Activated CD8-positive, alpha-beta T cell treated with anti-CD3 and anti-CD28 coated beads for 36 hours (primary cell): ENCODE results near the gene ARHGAP30. TPM values are rescaled to one million over a fixed set of nuclear protein-coding genes. Genes with fewer than 3 reads are reported as not detected.
A peak's percentile ranks its signal among the peaks of the same experiment; 100 is the strongest.

Experiments used
- ATAC-seq: fragments of 200-7000 bp; cut with Tn5 transposase; one replicate; pipeline ENCODE4 v1.10.0; 2021; ENCODE audit warnings: mild to moderate bottlenecking, moderate library complexity
- CTCF ChIA-PET: fragments of 350-600 bp; sonication (Branson Sonifier 250); formaldehyde crosslinking; loops from one replicate; lab custom pipeline; 2021; ENCODE audit warnings: antibody characterized with exemption; lab: Charles Lee
- POLR2A ChIA-PET: fragments of 350-600 bp; sonication (Branson Sonifier 250); formaldehyde crosslinking; loops from one replicate; lab custom pipeline; 2021; ENCODE audit warnings: antibody characterized with exemption; lab: Charles Lee
- DNase-seq: peaks from one replicate; pipeline ENCODE4 v3.0.0-alpha.2; 2020
- H3K27ac Mint-ChIP-seq: one replicate; pipeline ENCODE4 v1.8.0; 2021; ENCODE audit warnings: mild to moderate bottlenecking, mixed read lengths
- H3K27me3 Mint-ChIP-seq: one replicate; pipeline ENCODE4 v1.8.0; 2021; ENCODE audit warnings: mixed read lengths
- H3K36me3 Mint-ChIP-seq: one replicate; pipeline ENCODE4 v1.8.0; 2021; ENCODE audit warnings: low read depth, mixed read lengths
- H3K4me1 Mint-ChIP-seq: one replicate; pipeline ENCODE4 v1.8.0; 2021; ENCODE audit warnings: low read depth, mixed read lengths
- H3K4me3 Mint-ChIP-seq: one replicate; pipeline ENCODE4 v1.8.0; 2021; ENCODE audit warnings: mild to moderate bottlenecking, moderate library complexity, mixed read lengths
- H3K9me3 Mint-ChIP-seq: one replicate; pipeline ENCODE4 v1.8.0; 2021; ENCODE audit warnings: mixed read lengths
- CTCF ChIP-seq: fragments of 200-600 bp; IDR thresholded peaks from one replicate; pipeline ENCODE4 v1.8.0; 2022; ENCODE audit warnings: antibody characterized with exemption, mild to moderate bottlenecking
- intact Hi-C: fragments of 100-400 bp; cut with micrococcal nuclease; formaldehyde crosslinking; loops from one replicate; pipeline ENCODE4 v1.10.0; 2022
- total RNA-seq, 2 experiments: library from RNA; stranded (reverse); gene quantifications; one replicate each; pipeline ENCODE4 v1.2.3, GENCODE V29; 2021

Gene ARHGAP30
- total RNA-seq, 2 experiments from 2014 or later, result 174 to 175 TPM

- H3K4me3 Mint-ChIP-seq, result no peak overlapping the region
- peaks cover 67% of the 10 kb centered on the region for H3K4me1 Mint-ChIP-seq
- no peak for TF ChIP-seq CTCF
- ChIA-PET CTCF (interaction anchor here (1.5 to 9.4 kb wide), 10 partner anchors 9 to 106 kb away, joined by 3 to 200 read pairs (median 32); partner anchors contain the start of genes ARHGAP30, NIT1, PFDN2 and TSTD1), POLR2A (interaction anchor here (4.5 to 8.2 kb wide), 2 partner anchors 26 to 49 kb away, joined by 32 to 57 read pairs; partner anchors contain the start of genes ARHGAP30 and USF1)
- peaks cover 13% of the 10 kb centered on the region for H3K36me3 Mint-ChIP-seq
- H3K27ac Mint-ChIP-seq, result no peak overlapping the region
- H3K9me3 Mint-ChIP-seq, result no peaks in the 10 kb centered on the region
- intact Hi-C loops, result loop anchor here (5.0 kb wide), 1 partner anchor 99 kb away; no protein-coding TSS in a partner anchor
- no peaks in the 10 kb centered on the region for H3K27me3 Mint-ChIP-seq
- DNase-seq (no peak), ATAC-seq (no peak)
Measured at GRCh38 chr1:161096015-161096414, 26.3 kb upstream of the ARHGAP30 start.

- no peak for TF ChIP-seq CTCF
- Mint-ChIP-seq H3K4me1 (peaks cover 72% of the 10 kb centered on the region), H3K36me3 (peaks cover 11% of the 10 kb centered on the region), H3K27ac (no peak overlapping the region), H3K4me3 (no peak overlapping the region), H3K9me3 (no peaks in the 10 kb centered on the region), H3K27me3 (no peaks in the 10 kb centered on the region)
- intact Hi-C loops, result loop anchor here (5.0 kb wide), 1 partner anchor 98 kb away; no protein-coding TSS in a partner anchor
- ChIA-PET CTCF (interaction anchor here (1.1 to 9.4 kb wide), 4 partner anchors 26 to 105 kb away, joined by 3 to 200 read pairs (median 4); partner anchors contain the start of gene ARHGAP30), POLR2A (interaction anchor here (1.2 to 8.2 kb wide), 3 partner anchors 22 to 49 kb away, joined by 3 to 57 read pairs (median 32); partner anchors contain the start of genes ARHGAP30 and USF1)
- DNase-seq (no peak), ATAC-seq (no peak)
Measured at GRCh38 chr1:161095230-161095629, 25.5 kb upstream of the ARHGAP30 start.

GRCh38 chr1:161094481-161094880 lies 24.8 kb upstream of the ARHGAP30 start:
- TF ChIP-seq CTCF, result no peak
- CTCF ChIA-PET, result interaction anchor here (1.1 to 9.4 kb wide), 4 partner anchors 25 to 104 kb away, joined by 3 to 200 read pairs (median 4); partner anchors contain the start of gene ARHGAP30
- no peak for ATAC-seq
- DNase-seq, result no peak
- Mint-ChIP-seq H3K27me3 (no peaks in the 10 kb centered on the region), H3K36me3 (peaks cover 6% of the 10 kb centered on the region), H3K9me3 (no peaks in the 10 kb centered on the region), H3K27ac (no peak overlapping the region), H3K4me3 (no peak overlapping the region), H3K4me1 (peaks cover 76% of the 10 kb centered on the region)
- intact Hi-C loops, result no loop called here
- POLR2A ChIA-PET, result interaction anchor here (1.2 to 8.2 kb wide), 3 partner anchors 23 to 48 kb away, joined by 3 to 57 read pairs (median 32); partner anchors contain the start of genes ARHGAP30 and USF1

GRCh38 chr1:161092621-161093028 lies 22.9 kb upstream of the ARHGAP30 start:
- no peak overlapping the region for H3K4me3 Mint-ChIP-seq
- no peaks in the 10 kb centered on the region for H3K9me3 Mint-ChIP-seq
- intact Hi-C loops, result no loop called here
- no peaks in the 10 kb centered on the region for H3K36me3 Mint-ChIP-seq
- no peak overlapping the region for H3K27ac Mint-ChIP-seq
- ChIA-PET POLR2A (interaction anchor here (0.6 to 8.2 kb wide), 4 partner anchors 14 to 47 kb away, joined by 3 to 57 read pairs (median 4); partner anchors contain the start of genes ARHGAP30 and USF1), CTCF (interaction anchor here (0.7 to 9.4 kb wide), 6 partner anchors 23 to 141 kb away, joined by 3 to 200 read pairs (median 4); partner anchors contain the start of gene ARHGAP30)
- no peaks in the 10 kb centered on the region for H3K27me3 Mint-ChIP-seq
- H3K4me1 Mint-ChIP-seq, result peaks cover 64% of the 10 kb centered on the region
- peak; percentile 72 for DNase-seq
- ATAC-seq, result peak; percentile 92
- no peak for TF ChIP-seq CTCF
